SK-N-SH (cell line): ENCODE measurements around the gene ZFAND4. TPM values are rescaled to one million over a fixed set of nuclear protein-coding genes. Genes with fewer than 3 reads are reported as not detected.

ENCODE experiments used
- CTCF ChIA-PET: fragments of 300-600, 350-600 bp; formaldehyde crosslinking; extraction: SDS; loops from one replicate; lab custom pipeline; 2021; lab: Yijun Ruan, JAX
- POLR2A ChIA-PET: fragments of 350-600 bp; sonication (Branson Sonifier 250); formaldehyde crosslinking; extraction: SDS; loops from one replicate; lab custom pipeline; 2020; ENCODE audit warnings: antibody characterized with exemption, inconsistent platforms; lab: Yijun Ruan, JAX
- DNase-seq: peaks from one replicate; pipeline ENCODE4 v3.0.0; 2012
- H2AFZ ChIP-seq: fragments of 200-600 bp; sonication (generic); 2 replicates; pipeline ENCODE4 v1.8.1; 2016; ENCODE audit warnings: antibody characterized with exemption, mild to moderate bottlenecking, low read depth
- H3F3A ChIP-seq: fragments of 200-600 bp; sonication (generic); replicated peaks from 2 replicates; pipeline ENCODE3; 2016; ENCODE audit warnings: antibody characterized with exemption, mild to moderate bottlenecking; ENCODE audit not compliant: insufficient read depth
- H3K27ac ChIP-seq, 2 experiments: fragments of 200-500 bp in 1 of 2; fragments of 200-600 bp in 1 of 2; sonication (Bioruptor generic) in 1 of 2; sonication (generic), shearing (Covaris generic) in 1 of 2; 2 replicates each; pipeline versions ENCODE4 v1.5.1 to v1.6.1; 2014 to 2016; ENCODE audit warnings: low read depth in 2 of 2, inconsistent platforms in 1 of 2, low read length in 1 of 2, mild to moderate bottlenecking in 1 of 2, mixed read lengths in 1 of 2
- H3K27me3 ChIP-seq: fragments of 200-600 bp; sonication (generic), shearing (Covaris generic); 2 replicates; pipeline ENCODE4 v1.6.1; 2016; ENCODE audit warnings: mixed run types; ENCODE audit not compliant: insufficient read depth
- H3K36me3 ChIP-seq, 2 experiments: fragments of 200-500 bp in 1 of 2; fragments of 200-600 bp in 1 of 2; sonication (Bioruptor generic) in 1 of 2; sonication (generic) in 1 of 2; replicated peaks in 1 of 2; 2 replicates each; pipeline versions ENCODE3 to v1.5.1; 2014 to 2016; ENCODE audit warnings: low read length in 1 of 2, mild to moderate bottlenecking in 1 of 2; ENCODE audit not compliant: insufficient read depth in 2 of 2, control insufficient read depth in 1 of 2
- H3K4me1 ChIP-seq, 2 experiments: fragments of 200-500 bp in 1 of 2; fragments of 200-600 bp in 1 of 2; sonication (Bioruptor generic) in 1 of 2; sonication (generic), shearing (Covaris generic) in 1 of 2; 2 replicates each; pipeline versions ENCODE4 v1.5.1 to v1.6.1; 2014 to 2016; ENCODE audit warnings: low read depth in 1 of 2, low read length in 1 of 2, mixed run types in 1 of 2; ENCODE audit not compliant: insufficient read depth in 2 of 2, control insufficient read depth in 1 of 2
- H3K4me2 ChIP-seq: fragments of 200-600 bp; sonication (generic), shearing (Covaris generic); 2 replicates; pipeline ENCODE4 v1.6.1; 2017; ENCODE audit warnings: mixed run types
- H3K4me3 ChIP-seq, 2 experiments: fragments of 200-500 bp in 1 of 2; fragments of 200-600 bp in 1 of 2; sonication (Bioruptor generic) in 1 of 2; sonication (generic), shearing (Covaris generic) in 1 of 2; 2 replicates each; pipeline versions ENCODE4 v1.5.1 to v1.8.1; 2014 to 2016; ENCODE audit warnings: low read depth in 2 of 2, inconsistent platforms in 1 of 2, low read length in 1 of 2, mild to moderate bottlenecking in 1 of 2, mixed read lengths in 1 of 2, moderate library complexity in 1 of 2
- H3K79me2 ChIP-seq: fragments of 200-600 bp; sonication (generic); 2 replicates; pipeline ENCODE4 v1.8.1; 2017; ENCODE audit warnings: mild to moderate bottlenecking; ENCODE audit not compliant: insufficient read depth
- H3K9ac ChIP-seq: fragments of 200-600 bp; sonication (generic); 2 replicates; pipeline ENCODE4 v1.6.1; 2017; ENCODE audit warnings: mixed run types
- H3K9me2 ChIP-seq: fragments of 200-600 bp; sonication (generic); 2 replicates; pipeline ENCODE4 v1.6.1; 2017; ENCODE audit warnings: mixed run types
- H3K9me3 ChIP-seq: fragments of 200-600 bp; sonication (generic); 2 replicates; pipeline ENCODE4 v1.6.1; 2017; ENCODE audit warnings: mixed run types, mild to moderate bottlenecking, moderate library complexity
- H4K20me1 ChIP-seq: fragments of 200-600 bp; sonication (generic); 2 replicates; pipeline ENCODE4 v1.6.1; 2017; ENCODE audit warnings: mild to moderate bottlenecking, mixed run types; ENCODE audit not compliant: insufficient read depth
- ELF1 ChIP-seq: IDR thresholded peaks from 2 replicates; pipeline ENCODE4 v1.4.0; 2012
- EZH2phosphoT487 ChIP-seq: fragments of 200-600 bp; sonication (generic); IDR thresholded peaks from 2 replicates; pipeline ENCODE4 v1.6.1; 2017; ENCODE audit warnings: low read depth, mixed run types, mild to moderate bottlenecking, antibody characterized with exemption, moderate library complexity, borderline replicate concordance
- FOXJ3 ChIP-seq: sonication (generic); formaldehyde crosslinking; IDR thresholded peaks from 2 replicates; pipeline ENCODE4 v1.5.1; 2020; ENCODE audit warnings: mild to moderate bottlenecking, missing genetic modification reagents
- GABPA ChIP-seq: IDR thresholded peaks from 2 replicates; pipeline ENCODE4 v1.4.0; 2012; ENCODE audit warnings: low read depth, mild to moderate bottlenecking
- GATA2 ChIP-seq: sonication (generic); formaldehyde crosslinking; IDR thresholded peaks from 2 replicates; pipeline ENCODE4 v1.5.0; 2020; ENCODE audit warnings: mild to moderate bottlenecking, missing genetic modification reagents
- IRF3 ChIP-seq: fragments of 150-350 bp; IDR thresholded peaks from 2 replicates; pipeline ENCODE4 v1.6.1; 2016; ENCODE audit warnings: mild to moderate bottlenecking, low read depth, low read length
- MEF2A ChIP-seq: IDR thresholded peaks from 2 replicates; pipeline ENCODE4 v1.4.0; 2012; ENCODE audit warnings: low read depth, borderline replicate concordance
- NRF1 ChIP-seq: IDR thresholded peaks from 2 replicates; pipeline ENCODE4 v1.6.1; 2012; ENCODE audit warnings: low read depth, mild to moderate bottlenecking, low read length
- PBX3 ChIP-seq: IDR thresholded peaks from 2 replicates; pipeline ENCODE4; 2012
- RAD21 ChIP-seq: IDR thresholded peaks from 2 replicates; pipeline ENCODE4 v1.6.1; 2012; ENCODE audit warnings: mild to moderate bottlenecking, low read length
- TAF1 ChIP-seq: IDR thresholded peaks from 2 replicates; pipeline ENCODE4 v1.6.1; 2012; ENCODE audit warnings: low read depth, mild to moderate bottlenecking, low read length, moderate library complexity, borderline replicate concordance
- USF2 ChIP-seq: fragments of 150-350 bp; IDR thresholded peaks from 2 replicates; pipeline ENCODE4 v1.6.1; 2017; ENCODE audit warnings: antibody characterized with exemption, low read length, low read depth, borderline replicate concordance
- YY1 ChIP-seq: IDR thresholded peaks from 2 replicates; pipeline ENCODE4 v1.4.0; 2012; ENCODE audit warnings: low read depth, mild to moderate bottlenecking
- WGBS: methylation state at CpG from one replicate; pipeline ENCODE4 v1.1.6; 2017; ENCODE audit warnings: low lambda C conversion rate; 5-methylcytosine and 5-hydroxymethylcytosine counted together
- polyA plus RNA-seq, 3 experiments: library from polyadenylated mRNA; depleted of rRNA; stranded (reverse); fragments of >200 nt; gene quantifications; 2 replicates each; pipeline ENCODE4 v1.2.3, GENCODE V29; 2012

The ZFAND4 gene
- polyA plus RNA-seq, 1 of the 3 experiments (the other 2 are of a cell fraction), result 2.0 TPM

GRCh38 chr10:45649296-45649695 is 23.3 kb downstream of the ZFAND4 start:
- Histone ChIP-seq H4K20me1 (no peaks in the 10 kb centered on the region), H3K36me3 (peaks cover 5 to 16% of the 10 kb centered on the region in 2 experiments), H3K4me1 (no peaks in the 10 kb centered on the region)
- TF ChIP-seq MEF2A (no peak), GATA2 (CRISPR knock-in tag) (no peak), GABPA (no peak), NRF1 (no peak), USF2 (no peak), ELF1 (no peak)
- TF ChIP-seq, all 33 proteins: peak for 0
- Histone ChIP-seq H3K4me3 (no peak overlapping the region), H3K9ac (no peak overlapping the region), H3K4me2 (no peak overlapping the region), H2AFZ (no peak overlapping the region), H3K9me2 (no peaks in the 10 kb centered on the region), H3K9me3 (no peaks in the 10 kb centered on the region), H3K27ac (no peak overlapping the region), H3K27me3 (no peaks in the 10 kb centered on the region), H3F3A (no peaks in the 10 kb centered on the region), H3K79me2 (no peaks in the 10 kb centered on the region)
- DNase-seq, result no peak
- CTCF ChIA-PET, result no interaction called here
- POLR2A ChIA-PET, result no interaction called here
- 55% methylated on average over 2 of the region's 2 CpGs for WGBS

- H3K27ac ChIP-seq, result no peak overlapping the region
- no peak overlapping the region for H3K4me2 ChIP-seq
- TF ChIP-seq YY1 (no peak), FOXJ3 (CRISPR knock-in tag) (no peak), EZH2phosphoT487 (no peak), IRF3 (no peak), TAF1 (no peak), PBX3 (no peak), RAD21 (no peak)
- H2AFZ ChIP-seq, result no peak overlapping the region
- no peak overlapping the region for H3K9ac ChIP-seq
- DNase-seq, result no peak
- H3K4me1 ChIP-seq, result no peaks in the 10 kb centered on the region
- no peak overlapping the region for H3K4me3 ChIP-seq
- 75% methylated on average over 2 of the region's 2 CpGs for WGBS
- ChIA-PET POLR2A (no interaction called here), CTCF (no interaction called here)
- peaks cover 5 to 16% of the 10 kb centered on the region in 2 experiments for H3K36me3 ChIP-seq
- H3K27me3 ChIP-seq, result no peaks in the 10 kb centered on the region
- H3F3A ChIP-seq, result no peaks in the 10 kb centered on the region
- no peaks in the 10 kb centered on the region for H3K9me2 ChIP-seq
- no peaks in the 10 kb centered on the region for H3K79me2 ChIP-seq
- H4K20me1 ChIP-seq, result no peaks in the 10 kb centered on the region
- H3K9me3 ChIP-seq, result no peaks in the 10 kb centered on the region
Measured at GRCh38 chr10:45647118-45647517, 25.5 kb downstream of the ZFAND4 start.
